Brain pericyte (primary cell): ENCODE data around the gene SLC7A14.
A peak's percentile ranks its signal among the peaks of the same experiment; 100 is the strongest.

Experiments
- DNase-seq: peaks from one replicate; pipeline ENCODE4 v3.0.0-alpha.2; 2012; ENCODE audit warnings: low read depth, low spot score

SLC7A14 gene

GRCh38 chr3:170585937-170586310 lies at the start of gene SLC7A14:
Gene SLC7A14 (minus strand): TSS chr3:170586075. CDS start chr3:170526936, 59,139 bp downstream.
- DNase-seq = no peak

GRCh38 chr3:170635385-170635735 lies 49.5 kb upstream of the SLC7A14 start:
- no peak for DNase-seq

GRCh38 chr3:170634663-170635384 lies 48.9 kb upstream of the SLC7A14 start:
- no peak for DNase-seq

GRCh38 chr3:170633573-170633972 lies 47.7 kb upstream of the SLC7A14 start:
- no peak for DNase-seq

GRCh38 chr3:170632780-170633179 lies 46.9 kb upstream of the SLC7A14 start:
- DNase-seq = no peak

- no peak for DNase-seq
Measured at GRCh38 chr3:170631755-170632488, 46.0 kb upstream of the SLC7A14 start.

GRCh38 chr3:170623524-170623923 lies 37.6 kb upstream of the SLC7A14 start:
- DNase-seq = no peak

GRCh38 chr3:170622369-170623159 lies 36.7 kb upstream of the SLC7A14 start:
- peak; percentile 86 for DNase-seq

GRCh38 chr3:170621256-170621655 lies 35.4 kb upstream of the SLC7A14 start:
- no peak for DNase-seq

GRCh38 chr3:170614214-170614966 lies 28.5 kb upstream of the SLC7A14 start:
- no peak for DNase-seq

GRCh38 chr3:170611751-170612150 lies 25.9 kb upstream of the SLC7A14 start:
- no peak for DNase-seq

- no peak for DNase-seq
Measured at GRCh38 chr3:170610321-170610884, 24.5 kb upstream of the SLC7A14 start.

GRCh38 chr3:170608475-170608874 lies 22.6 kb upstream of the SLC7A14 start:
- DNase-seq = no peak

GRCh38 chr3:170606675-170607074 lies 20.8 kb upstream of the SLC7A14 start:
- no peak for DNase-seq

- no peak for DNase-seq
Measured at GRCh38 chr3:170605490-170605889, 19.6 kb upstream of the SLC7A14 start.

GRCh38 chr3:170603770-170604510 lies 18.1 kb upstream of the SLC7A14 start:
- DNase-seq = no peak

- no peak for DNase-seq
Measured at GRCh38 chr3:170602556-170602955, 16.7 kb upstream of the SLC7A14 start.

GRCh38 chr3:170600005-170600624 lies 14.2 kb upstream of the SLC7A14 start:
- no peak for DNase-seq

GRCh38 chr3:170599091-170599490 lies 13.2 kb upstream of the SLC7A14 start:
- DNase-seq = no peak

GRCh38 chr3:170598091-170598502 lies 12.2 kb upstream of the SLC7A14 start:
- no peak for DNase-seq
